ENCODE results near the gene CADM2. TPM values are rescaled to one million over a fixed set of nuclear protein-coding genes. Genes with fewer than 3 reads are reported as not detected.

CADM2 gene
- total RNA-seq, 1 experiment from 2014 or later = not detected

DNA sequence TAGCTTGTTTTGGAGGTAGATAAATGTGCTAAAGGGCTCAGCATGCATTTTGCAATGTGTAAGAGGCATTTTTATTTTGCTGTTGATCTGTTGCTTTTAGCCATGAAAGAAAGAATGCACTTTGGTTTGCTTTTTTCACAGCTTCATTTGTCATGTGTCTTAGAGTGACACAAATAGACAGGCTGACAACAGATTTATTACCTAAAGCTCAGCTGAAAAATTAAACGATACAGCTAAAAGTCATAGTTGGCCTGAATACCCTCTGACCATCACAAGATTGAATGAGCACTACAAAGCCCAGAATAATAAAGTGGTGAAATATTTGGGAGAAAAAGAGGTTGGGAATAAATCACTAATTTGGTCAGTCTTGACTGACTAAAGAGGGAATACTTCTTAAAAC, 723.1 kb downstream of the CADM2 start (continued):
- no peak for TF ChIP-seq CBX3 (IDR thresholded peaks at IDR 0.05; ENCODE audit: low read depth)

DNA sequence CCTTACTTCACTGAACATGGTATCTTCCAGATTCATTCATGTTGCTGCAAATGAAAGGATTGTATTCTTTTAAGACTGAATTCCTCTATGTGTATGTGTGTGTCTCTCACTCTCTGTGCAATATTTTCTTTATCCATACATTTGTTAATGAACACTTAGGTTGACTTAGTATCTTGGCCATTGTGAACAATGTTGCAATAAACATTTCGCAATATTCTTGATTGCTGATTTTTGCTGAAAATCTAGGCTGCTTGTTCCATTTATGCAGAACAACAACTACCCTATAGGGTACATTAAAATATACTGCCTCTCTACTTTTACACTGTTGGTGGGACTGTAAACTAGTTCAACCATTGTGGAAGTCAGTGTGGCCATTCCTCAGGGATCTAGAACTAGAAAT, 732.4 kb downstream of the CADM2 start:
- H3K9ac ChIP-seq (ENCODE audit: low read length) = no peak overlapping the region
- ChIA-PET POLR2A (no interaction called here), CTCF (no interaction called here), RAD21 (ENCODE audit: low non-redundant PET in 1 of 2, low total read pairs in 2 of 2, uncharacterized antibody in 2 of 2, unreplicated experiment in 2 of 2) (no interaction called here)
- peaks cover 0 to 13% of the 10 kb centered on the region in 2 experiments; a peak in 2 of 4 replicates for H3K9me3 ChIP-seq (ENCODE audit: control insufficient read depth in 1 of 2, insufficient read depth in 1 of 2, low read depth in 1 of 2, low read length in 2 of 2)
- TF ChIP-seq EZH2 (IDR thresholded peaks at IDR 0.05) (no peak), JUND (IDR thresholded peaks at IDR 0.05) (no peak), SP1 (IDR thresholded peaks at IDR 0.05; ENCODE audit: low read depth) (no peak), SIN3A (IDR thresholded peaks at IDR 0.05; ENCODE audit: low read depth) (no peak), CEBPB (IDR thresholded peaks at IDR 0.05; ENCODE audit: low read depth) (no peak), RAD21 (IDR thresholded peaks at IDR 0.05; ENCODE audit: low read depth) (no peak), ZFX (IDR thresholded peaks at IDR 0.05) (no peak), EZH2phosphoT487 (IDR thresholded peaks at IDR 0.05; ENCODE audit: borderline replicate concordance) (no peak)
- TF ChIP-seq, protein P1, sequence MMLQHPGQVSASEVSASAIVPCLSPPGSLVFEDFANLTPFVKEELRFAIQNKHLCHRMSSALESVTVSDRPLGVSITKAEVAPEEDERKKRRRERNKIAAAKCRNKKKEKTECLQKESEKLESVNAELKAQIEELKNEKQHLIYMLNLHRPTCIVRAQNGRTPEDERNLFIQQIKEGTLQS (IDR thresholded peaks at IDR 0.05) = no peak
- no peak overlapping the region for H3K4me2 ChIP-seq (ENCODE audit: low read length)
- H3K79me2 ChIP-seq (ENCODE audit: insufficient read depth, low read length) = no peaks in the 10 kb centered on the region
- H3K36me3 ChIP-seq (ENCODE audit: control insufficient read depth in 1 of 2, insufficient read depth in 2 of 2, low read length in 2 of 2) = no peaks in the 10 kb centered on the region; a peak in 1 of 4 replicates
- ATAC-seq (no peak), DNase-seq (ENCODE audit: low read depth, low spot score) (no peak)
- no peaks in the 10 kb centered on the region for H3K9me2 ChIP-seq (ENCODE audit: insufficient read depth)
- H2AFZ ChIP-seq (ENCODE audit: low read depth, low read length, poor library complexity, severe bottlenecking) = no peak overlapping the region
- no peaks in the 10 kb centered on the region for H3K4me1 ChIP-seq (ENCODE audit: control insufficient read depth in 1 of 2, insufficient read depth in 2 of 2, low read length in 2 of 2)
- no peak overlapping the region for H3K4me3 ChIP-seq (replicated peaks in 1 of 2; ENCODE audit: low read depth in 1 of 2, low read length in 2 of 2)
- intact Hi-C loops (cut with micrococcal nuclease) = no loop called here
- H3K27me3 ChIP-seq (ENCODE audit: insufficient read depth, low read length) = no peaks in the 10 kb centered on the region
- H4K20me1 ChIP-seq (ENCODE audit: insufficient read depth) = no peaks in the 10 kb centered on the region
- no peak overlapping the region for H3K27ac ChIP-seq (ENCODE audit: low read depth, low read length)
- no TSS peak for BruUV-seq (replicated peaks)

DNA sequence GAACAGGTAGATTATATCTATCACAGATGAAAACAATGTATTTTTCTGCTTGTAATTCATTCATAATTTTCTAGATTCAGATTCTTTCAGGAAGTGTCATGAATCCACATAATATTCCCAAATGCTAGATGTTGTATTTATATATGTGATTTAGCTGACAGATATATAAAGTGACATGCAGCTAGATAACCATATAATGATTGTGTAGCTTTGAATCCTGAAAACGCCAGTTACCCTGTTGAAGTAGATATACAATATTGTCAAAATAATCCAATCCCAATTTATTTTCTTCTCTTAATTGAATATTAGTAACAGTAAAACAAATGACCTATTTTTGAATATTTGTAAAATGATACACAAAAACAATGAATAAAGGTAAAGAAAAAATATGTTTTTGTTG, 738.4 kb downstream of the CADM2 start:
- Histone ChIP-seq H2AFZ (ENCODE audit: low read depth, low read length, poor library complexity, severe bottlenecking) (no peak overlapping the region), H3K9me2 (ENCODE audit: insufficient read depth) (no peaks in the 10 kb centered on the region), H3K9ac (ENCODE audit: low read length) (no peak overlapping the region), H3K27me3 (ENCODE audit: insufficient read depth, low read length) (no peaks in the 10 kb centered on the region), H3K36me3 (ENCODE audit: control insufficient read depth in 1 of 2, insufficient read depth in 2 of 2, low read length in 2 of 2) (no peaks in the 10 kb centered on the region), H3K27ac (ENCODE audit: low read depth, low read length) (no peak overlapping the region), H3K9me3 (ENCODE audit: control insufficient read depth in 1 of 2, insufficient read depth in 1 of 2, low read depth in 1 of 2, low read length in 2 of 2) (peaks cover 10 to 17% of the 10 kb centered on the region in 2 experiments; a peak in 2 of 4 replicates), H3K4me2 (ENCODE audit: low read length) (no peak overlapping the region), H4K20me1 (ENCODE audit: insufficient read depth) (no peaks in the 10 kb centered on the region), H3K4me1 (ENCODE audit: control insufficient read depth in 1 of 2, insufficient read depth in 2 of 2, low read length in 2 of 2) (no peaks in the 10 kb centered on the region), H3K4me3 (replicated peaks in 1 of 2; ENCODE audit: low read depth in 1 of 2, low read length in 2 of 2) (no peak overlapping the region), H3K79me2 (ENCODE audit: insufficient read depth, low read length) (no peaks in the 10 kb centered on the region)
- ATAC-seq (no peak), DNase-seq (ENCODE audit: low read depth, low spot score) (no peak)
- POLR2A ChIA-PET = no interaction called here
- BruUV-seq (replicated peaks) = no TSS peak
- CTCF ChIA-PET = no interaction called here
- intact Hi-C loops (cut with micrococcal nuclease) = no loop called here
- RAD21 ChIA-PET (ENCODE audit: low non-redundant PET in 1 of 2, low total read pairs in 2 of 2, uncharacterized antibody in 2 of 2, unreplicated experiment in 2 of 2) = no interaction called here
- TF ChIP-seq SRF (IDR thresholded peaks at IDR 0.05; ENCODE audit: low read depth) = no peak
- TF ChIP-seq EZH2 (IDR thresholded peaks at IDR 0.05) = no peak
- TF ChIP-seq, protein P2, sequence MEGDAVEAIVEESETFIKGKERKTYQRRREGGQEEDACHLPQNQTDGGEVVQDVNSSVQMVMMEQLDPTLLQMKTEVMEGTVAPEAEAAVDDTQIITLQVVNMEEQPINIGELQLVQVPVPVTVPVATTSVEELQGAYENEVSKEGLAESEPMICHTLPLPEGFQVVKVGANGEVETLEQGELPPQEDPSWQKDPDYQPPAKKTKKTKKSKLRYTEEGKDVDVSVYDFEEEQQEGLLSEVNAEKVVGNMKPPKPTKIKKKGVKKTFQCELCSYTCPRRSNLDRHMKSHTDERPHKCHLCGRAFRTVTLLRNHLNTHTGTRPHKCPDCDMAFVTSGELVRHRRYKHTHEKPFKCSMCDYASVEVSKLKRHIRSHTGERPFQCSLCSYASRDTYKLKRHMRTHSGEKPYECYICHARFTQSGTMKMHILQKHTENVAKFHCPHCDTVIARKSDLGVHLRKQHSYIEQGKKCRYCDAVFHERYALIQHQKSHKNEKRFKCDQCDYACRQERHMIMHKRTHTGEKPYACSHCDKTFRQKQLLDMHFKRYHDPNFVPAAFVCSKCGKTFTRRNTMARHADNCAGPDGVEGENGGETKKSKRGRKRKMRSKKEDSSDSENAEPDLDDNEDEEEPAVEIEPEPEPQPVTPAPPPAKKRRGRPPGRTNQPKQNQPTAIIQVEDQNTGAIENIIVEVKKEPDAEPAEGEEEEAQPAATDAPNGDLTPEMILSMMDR (IDR thresholded peaks at IDR 0.05 in 2 of 3, conservative IDR thresholded peaks at IDR 0.05 in 1 of 3; ENCODE audit: borderline replicate concordance in 1 of 3, insufficient read depth in 1 of 3, low read depth in 2 of 3, low read length in 2 of 3) = no peak
- TF ChIP-seq, protein P3, sequence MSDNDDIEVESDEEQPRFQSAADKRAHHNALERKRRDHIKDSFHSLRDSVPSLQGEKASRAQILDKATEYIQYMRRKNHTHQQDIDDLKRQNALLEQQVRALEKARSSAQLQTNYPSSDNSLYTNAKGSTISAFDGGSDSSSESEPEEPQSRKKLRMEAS (IDR thresholded peaks at IDR 0.05) = no peak
- no peak for TF ChIP-seq YY1 (IDR thresholded peaks at IDR 0.05; ENCODE audit: extremely low read depth, insufficient replicate concordance, low read depth, low read length)
- TF ChIP-seq ELF1 (IDR thresholded peaks at IDR 0.05; ENCODE audit: borderline replicate concordance, low read depth) = no peak
- TF ChIP-seq POLR2AphosphoS5 (IDR thresholded peaks at IDR 0.05; ENCODE audit: low read depth, low read length) = no peak
- no peak for TF ChIP-seq FOSL1 (IDR thresholded peaks at IDR 0.05; ENCODE audit: low read depth)
